Panc1 (cell line): Measurements from ENCODE around the gene RPL18.

Experiments used
- CTCF ChIP-seq: fragments of 450-650 bp; IDR thresholded peaks from 2 replicates; pipeline ENCODE4 v1.5.1; 2017; ENCODE audit warnings: mild to moderate bottlenecking
- POLR2AphosphoS5 ChIP-seq: IDR thresholded peaks from 2 replicates; pipeline ENCODE4 v1.6.1; 2012; ENCODE audit warnings: mild to moderate bottlenecking, low read depth, low read length, moderate library complexity
- TCF7L2 ChIP-seq: IDR thresholded peaks from 2 replicates; pipeline ENCODE4 v1.6.1; 2011; ENCODE audit warnings: mild to moderate bottlenecking, low read depth, low read length, inconsistent platforms
- TF ChIP-seq, protein P1 (sequence below), 2 experiments: IDR thresholded peaks; 2 replicates each; pipeline ENCODE4 v1.6.1; 2011 to 2012; ENCODE audit warnings: low read depth in 2 of 2, control low read depth in 1 of 2, low read length in 1 of 2, mild to moderate bottlenecking in 1 of 2, moderate library complexity in 1 of 2; ENCODE audit not compliant: insufficient read depth in 1 of 2

DNA sequence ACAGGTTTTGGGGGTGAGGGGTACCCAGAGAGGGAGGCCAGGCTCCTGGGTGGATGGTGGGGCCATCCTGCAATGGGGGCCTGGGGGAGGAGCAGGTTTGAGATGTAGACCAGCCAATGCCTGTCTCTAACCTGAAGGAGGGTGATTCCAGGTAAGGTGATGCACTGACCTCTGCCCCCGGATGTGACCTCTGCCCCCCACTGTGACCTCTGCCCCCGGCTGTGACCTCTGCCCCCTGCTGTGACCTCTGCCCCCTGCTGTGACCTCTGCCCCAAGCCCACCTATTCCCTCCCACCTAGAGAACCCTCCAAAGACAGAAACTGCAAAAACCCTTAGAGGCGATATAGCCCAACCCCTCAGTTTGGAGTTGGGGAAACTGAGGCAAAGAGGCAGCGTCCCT lies 22.7 kb downstream of the RPL18 start:
- no peak for TF ChIP-seq CTCF
- TF ChIP-seq TCF7L2: no peak
- no peak for TF ChIP-seq POLR2AphosphoS5
- TF ChIP-seq, protein P1, sequence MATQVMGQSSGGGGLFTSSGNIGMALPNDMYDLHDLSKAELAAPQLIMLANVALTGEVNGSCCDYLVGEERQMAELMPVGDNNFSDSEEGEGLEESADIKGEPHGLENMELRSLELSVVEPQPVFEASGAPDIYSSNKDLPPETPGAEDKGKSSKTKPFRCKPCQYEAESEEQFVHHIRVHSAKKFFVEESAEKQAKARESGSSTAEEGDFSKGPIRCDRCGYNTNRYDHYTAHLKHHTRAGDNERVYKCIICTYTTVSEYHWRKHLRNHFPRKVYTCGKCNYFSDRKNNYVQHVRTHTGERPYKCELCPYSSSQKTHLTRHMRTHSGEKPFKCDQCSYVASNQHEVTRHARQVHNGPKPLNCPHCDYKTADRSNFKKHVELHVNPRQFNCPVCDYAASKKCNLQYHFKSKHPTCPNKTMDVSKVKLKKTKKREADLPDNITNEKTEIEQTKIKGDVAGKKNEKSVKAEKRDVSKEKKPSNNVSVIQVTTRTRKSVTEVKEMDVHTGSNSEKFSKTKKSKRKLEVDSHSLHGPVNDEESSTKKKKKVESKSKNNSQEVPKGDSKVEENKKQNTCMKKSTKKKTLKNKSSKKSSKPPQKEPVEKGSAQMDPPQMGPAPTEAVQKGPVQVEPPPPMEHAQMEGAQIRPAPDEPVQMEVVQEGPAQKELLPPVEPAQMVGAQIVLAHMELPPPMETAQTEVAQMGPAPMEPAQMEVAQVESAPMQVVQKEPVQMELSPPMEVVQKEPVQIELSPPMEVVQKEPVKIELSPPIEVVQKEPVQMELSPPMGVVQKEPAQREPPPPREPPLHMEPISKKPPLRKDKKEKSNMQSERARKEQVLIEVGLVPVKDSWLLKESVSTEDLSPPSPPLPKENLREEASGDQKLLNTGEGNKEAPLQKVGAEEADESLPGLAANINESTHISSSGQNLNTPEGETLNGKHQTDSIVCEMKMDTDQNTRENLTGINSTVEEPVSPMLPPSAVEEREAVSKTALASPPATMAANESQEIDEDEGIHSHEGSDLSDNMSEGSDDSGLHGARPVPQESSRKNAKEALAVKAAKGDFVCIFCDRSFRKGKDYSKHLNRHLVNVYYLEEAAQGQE (IDR thresholded peaks at IDR 0.05; ENCODE audit: insufficient read depth in 1 of 2, low read depth in 2 of 2, low read length in 1 of 2): no peak
